H1 (cell line): ENCODE data around the gene P4HB. TPM values are rescaled to one million over a fixed set of nuclear protein-coding genes. Genes with fewer than 3 reads are reported as not detected.

ENCODE experiments used
- BRCA1 ChIP-seq: IDR thresholded peaks from 2 replicates; pipeline ENCODE4 v1.6.1; 2012; ENCODE audit warnings: low read depth, low read length, improper control_type of control experiment
- CBX8 ChIP-seq: fragments of 300-800, 300-1000 bp; sonication (generic); IDR thresholded peaks from 2 replicates; pipeline ENCODE4 v1.7.1; 2016; ENCODE audit warnings: low read depth, low read length, borderline replicate concordance
- CHD1 ChIP-seq: IDR thresholded peaks from 2 replicates; pipeline ENCODE4 v1.6.1; 2012; ENCODE audit warnings: low read depth, low read length, improper control_type of control experiment
- CREB1 ChIP-seq: IDR thresholded peaks from 2 replicates; pipeline ENCODE4 v1.6.1; 2012; ENCODE audit warnings: inconsistent platforms
- FOSL1 ChIP-seq: IDR thresholded peaks from 2 replicates; pipeline ENCODE4 v1.6.1; 2011; ENCODE audit warnings: mild to moderate bottlenecking, low read depth, low read length, moderate library complexity; ENCODE audit not compliant: insufficient read depth
- NANOG ChIP-seq: IDR thresholded peaks from 2 replicates; pipeline ENCODE4 v1.6.1; 2011; ENCODE audit warnings: low read length, low read depth, mild to moderate bottlenecking, inconsistent platforms; ENCODE audit not compliant: insufficient read depth, poor library complexity, severe bottlenecking
- SUZ12 ChIP-seq: fragments of 200-600 bp; sonication (generic); IDR thresholded peaks from 2 replicates; pipeline ENCODE4 v1.6.1; 2012; ENCODE audit warnings: mild to moderate bottlenecking, inconsistent platforms, low read length, moderate library complexity, mixed read lengths
- polyA plus RNA-seq, 7 experiments: library from polyadenylated mRNA; depleted of rRNA in 3 of 7; stranded (reverse) in 5 of 7; unstranded in 2 of 7; fragments of >200 nt in 5 of 7; fragments of 200-250 nt in 2 of 7; gene quantifications; 1 replicate in 5 of 7; 2 replicates in 1 of 7; 4 replicates in 1 of 7; pipeline versions ENCODE4 v1.2.1 to v1.2.3, GENCODE V29; 2011 to 2013; ENCODE audit warnings: missing spikeins in 2 of 7, mixed read lengths in 2 of 7
- total RNA-seq: library from RNA; stranded (reverse); fragmentation: NEBNext Ultra II Directional; extraction: Animal tissue kit (Norgen Biotek cat#: 25700); gene quantifications from 2 replicates; pipeline ENCODE4 v1.2.1, GENCODE V29; 2021

P4HB gene
- total and polyA plus RNA-seq, 2 of the 8 experiments (the other 6 are each of a cell fraction or from before 2014, with no cell fraction given): 41.4 to 379 TPM

DNA sequence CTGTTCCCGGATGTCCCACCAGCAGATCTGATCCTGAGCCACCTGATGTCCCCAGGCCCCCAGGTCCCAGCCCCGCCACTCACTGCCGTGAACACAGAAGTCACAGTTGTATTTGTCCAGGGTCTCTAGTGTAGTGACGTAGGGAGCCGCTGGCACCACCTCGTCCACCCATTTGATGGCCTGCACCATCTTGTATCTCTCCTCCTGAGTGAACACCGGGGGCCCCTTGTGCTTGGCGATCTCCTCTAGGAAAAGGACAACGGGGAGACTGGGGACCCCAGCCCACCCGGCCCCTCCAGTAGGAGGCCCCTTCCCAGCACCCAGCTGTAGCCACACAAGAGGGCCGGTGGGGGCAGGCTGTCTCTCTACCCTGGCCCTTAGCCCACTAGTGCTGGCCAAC is 48.5 kb upstream of the P4HB start (continued):
- TF ChIP-seq NANOG (no peak), BRCA1 (no peak), CREB1 (no peak), CBX8 (no peak), SUZ12 (no peak), CHD1 (no peak), FOSL1 (no peak)
